Naive thymus-derived CD8-positive, alpha-beta T cell (primary cell): ENCODE results near the gene CPSF3. TPM values are rescaled to one million over a fixed set of nuclear protein-coding genes. Genes with fewer than 3 reads are reported as not detected.

Experiments used
- ATAC-seq, 2 donors: fragments of 150-1000 bp; cut with Tn5 transposase in 1 of 2; sonication (Bioruptor Pico), chemical (Tn5 transposase) in 1 of 2; 1 replicate in 1 of 2; 2 replicates in 1 of 2; pipeline ENCODE4 v1.10.0; 2021; ENCODE audit warnings: mild to moderate bottlenecking in 2 of 2, moderate library complexity in 2 of 2
- POLR2A ChIA-PET: fragments of 350-600 bp; sonication (Branson Sonifier 250); formaldehyde crosslinking; loops from one replicate; lab custom pipeline; 2021; ENCODE audit warnings: antibody characterized with exemption; lab: Charles Lee
- DNase-seq, 10 donors: peaks; one replicate each; pipeline versions ENCODE4 v3.0.0 to v3.0.0-alpha.2; 2020 to 2022
- H3K27ac Mint-ChIP-seq, 10 donors: one replicate each; pipeline ENCODE4 v1.8.0; 2020 to 2022; ENCODE audit warnings: mild to moderate bottlenecking in 10 of 10, mixed read lengths in 10 of 10, moderate library complexity in 4 of 10, inconsistent platforms in 1 of 10
- H3K27me3 Mint-ChIP-seq, 5 donors: one replicate each; pipeline ENCODE4 v1.8.0; 2021 to 2022; ENCODE audit warnings: mixed read lengths in 5 of 5
- H3K36me3 Mint-ChIP-seq, 3 donors: one replicate each; pipeline ENCODE4 v1.8.0; 2020 to 2022; ENCODE audit warnings: mixed read lengths in 3 of 3, mild to moderate bottlenecking in 2 of 3, inconsistent platforms in 1 of 3
- H3K4me1 Mint-ChIP-seq, 4 donors: one replicate each; pipeline ENCODE4 v1.8.0; 2021 to 2022; ENCODE audit warnings: mixed read lengths in 4 of 4
- H3K4me3 Mint-ChIP-seq, 10 donors: one replicate each; pipeline ENCODE4 v1.8.0; 2020 to 2022; ENCODE audit warnings: mild to moderate bottlenecking in 10 of 10, mixed read lengths in 10 of 10, moderate library complexity in 6 of 10, inconsistent platforms in 1 of 10
- H3K9me3 Mint-ChIP-seq, 9 donors: one replicate each; pipeline ENCODE4 v1.8.0; 2020 to 2022; ENCODE audit warnings: mixed read lengths in 9 of 9, mild to moderate bottlenecking in 3 of 9, inconsistent platforms in 1 of 9, moderate library complexity in 1 of 9
- polyA plus RNA-seq, 3 donors: library from polyadenylated mRNA; unstranded; fragments of 300-500 nt; fragmentation: Illumina TruSeq; gene quantifications; one replicate each; pipeline ENCODE4 v1.2.3, GENCODE V29; 2021
- total RNA-seq, 8 experiments: library from RNA in 2 of 8; stranded (reverse) in 2 of 8; gene quantifications; one replicate each; pipeline ENCODE4 v1.2.3 and lab custom pipeline; 2021 to 2026

The CPSF3 gene
- total and polyA plus RNA-seq, 5 experiments from 2014 or later = 21.3 to 32.3 (median 28.7) TPM

DNA sequence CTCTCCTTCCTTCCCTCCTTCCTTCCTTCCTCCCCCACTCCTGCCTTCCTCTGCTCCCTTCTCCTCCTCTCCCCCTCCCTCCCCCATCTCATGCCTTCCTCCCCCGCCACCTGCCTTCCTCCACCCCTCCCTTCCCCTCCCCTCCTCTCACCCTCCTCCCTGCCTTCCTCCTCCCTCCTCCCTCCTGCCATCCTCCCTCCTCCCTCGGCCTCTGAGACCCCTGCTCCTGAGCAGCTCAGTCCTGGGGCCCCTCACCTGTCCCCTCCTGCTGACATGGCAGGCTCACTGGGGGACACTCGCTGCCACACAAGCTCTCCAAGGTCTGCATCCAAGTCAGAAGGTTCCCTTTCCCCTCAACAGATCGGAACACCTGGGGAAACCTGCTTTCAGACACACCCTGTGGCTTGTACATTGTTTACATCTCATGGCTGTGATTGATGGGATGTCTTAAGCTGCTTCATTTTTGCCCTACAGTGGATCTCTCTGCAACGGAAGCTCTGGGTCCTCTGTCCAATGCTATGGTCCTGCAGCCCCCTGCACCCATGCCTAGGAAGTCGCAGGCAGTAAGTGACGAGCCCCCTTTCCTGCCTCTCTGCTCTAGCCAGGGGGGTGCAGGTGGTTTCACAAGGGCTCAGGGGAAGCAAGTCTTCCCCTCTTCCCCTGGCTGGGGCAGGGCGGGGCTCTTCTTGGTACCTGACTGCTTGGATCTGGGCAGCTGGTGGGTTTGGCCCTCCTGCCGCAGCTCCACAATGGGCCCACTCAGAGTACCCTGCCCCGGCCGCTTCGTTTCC is 23.0 kb upstream of the CPSF3 start:
- Mint-ChIP-seq H3K27me3 (peaks cover 0 to 7% (median 0%) of the 10 kb centered on the region in 5 donors), H3K36me3 (peaks cover 0 to 3% (median 0%) of the 10 kb centered on the region in 3 donors), H3K4me1 (peaks cover 0 to 4% (median under 1%) of the 10 kb centered on the region in 4 donors), H3K9me3 (no peaks in the 10 kb centered on the region), H3K27ac (peak overlapping the region in 1 of 10 donors; percentile 1), H3K4me3 (no peak overlapping the region)
- DNase-seq = no peak
- POLR2A ChIA-PET = no interaction called here
- no peak for ATAC-seq

GRCh38 chr2:9401059-9401547 is 22.4 kb upstream of the CPSF3 start:
- Mint-ChIP-seq H3K4me3 (no peak overlapping the region), H3K27ac (no peak overlapping the region), H3K4me1 (peaks cover 0 to 4% (median under 1%) of the 10 kb centered on the region in 4 donors), H3K9me3 (no peaks in the 10 kb centered on the region), H3K27me3 (peaks cover 0 to 7% (median 0%) of the 10 kb centered on the region in 5 donors), H3K36me3 (peaks cover 0 to 3% (median 0%) of the 10 kb centered on the region in 3 donors)
- POLR2A ChIA-PET = no interaction called here
- no peak for ATAC-seq
- no peak for DNase-seq

DNA sequence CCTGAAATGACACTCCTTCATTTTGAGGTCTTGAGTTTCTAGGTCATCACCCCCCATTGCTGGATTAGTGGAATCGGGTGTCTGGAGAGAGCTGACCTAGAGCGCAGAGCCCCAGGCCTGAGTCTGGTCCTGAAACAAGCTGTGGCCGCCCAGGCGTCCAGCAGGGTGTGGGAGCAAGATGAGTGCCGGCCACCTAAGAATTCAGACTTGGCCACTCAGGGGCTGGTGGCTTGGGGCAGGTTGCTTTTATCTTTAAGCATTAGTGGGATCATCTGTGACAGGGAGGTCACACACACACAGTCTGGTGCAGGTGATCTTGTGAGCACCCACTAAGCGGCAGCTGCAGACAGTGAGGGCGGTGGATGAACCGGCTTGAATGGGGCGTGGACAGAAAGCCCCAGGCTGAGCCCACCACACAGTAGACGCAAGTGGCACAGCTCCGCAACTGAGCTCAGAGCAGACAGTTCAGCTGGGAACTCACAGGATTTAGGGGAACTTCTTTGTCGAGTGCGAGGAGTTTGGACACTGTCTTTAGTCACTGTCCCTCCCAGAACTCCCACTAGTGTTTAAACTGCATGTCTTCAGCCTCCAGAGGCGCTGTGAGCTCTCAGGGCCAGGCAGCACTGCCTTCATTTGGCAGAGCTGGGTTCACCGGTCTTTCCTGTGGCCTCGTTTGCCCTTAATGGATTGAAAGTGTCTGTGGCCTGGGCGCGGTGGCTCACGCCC is 21.6 kb upstream of the CPSF3 start:
- peaks cover 0 to 4% (median under 1%) of the 10 kb centered on the region in 4 donors for H3K4me1 Mint-ChIP-seq
- ATAC-seq (no peak), DNase-seq (no peak)
- no peak overlapping the region for H3K27ac Mint-ChIP-seq
- POLR2A ChIA-PET = no interaction called here
- H3K4me3 Mint-ChIP-seq = no peak overlapping the region
- H3K36me3 Mint-ChIP-seq = peaks cover 0 to 6% (median 0%) of the 10 kb centered on the region in 3 donors
- peaks cover 0 to 7% (median 0%) of the 10 kb centered on the region in 5 donors for H3K27me3 Mint-ChIP-seq
- H3K9me3 Mint-ChIP-seq = no peaks in the 10 kb centered on the region

DNA sequence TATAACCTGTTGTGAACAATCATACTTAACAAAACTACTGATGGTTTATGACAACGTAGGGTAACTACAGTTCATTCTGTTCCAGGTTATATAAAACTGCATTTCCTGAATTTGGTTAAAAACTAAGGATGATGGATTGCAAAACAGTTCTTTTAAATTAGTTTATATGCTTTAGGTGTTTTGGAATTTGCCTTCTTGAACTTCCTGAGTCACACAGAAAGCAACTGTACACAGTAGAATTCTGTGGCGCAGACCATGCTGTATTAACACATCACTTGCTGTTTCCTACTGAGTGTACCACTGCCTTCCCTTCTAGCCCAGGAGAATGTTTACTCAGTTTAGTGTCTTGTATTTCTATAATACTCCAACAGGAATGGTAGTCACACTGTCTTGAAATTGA is 19.5 kb upstream of the CPSF3 start:
- peaks cover 0 to 23% (median 0%) of the 10 kb centered on the region in 3 donors for H3K36me3 Mint-ChIP-seq
- DNase-seq (no peak), ATAC-seq (no peak)
- H3K27me3 Mint-ChIP-seq = peaks cover 0 to 5% (median 0%) of the 10 kb centered on the region in 5 donors
- H3K4me3 Mint-ChIP-seq = no peak overlapping the region
- H3K27ac Mint-ChIP-seq = peak overlapping the region in 1 of 10 donors; percentile 2
- POLR2A ChIA-PET = no interaction called here
- H3K9me3 Mint-ChIP-seq = no peaks in the 10 kb centered on the region
- H3K4me1 Mint-ChIP-seq = peaks cover 0 to 4% (median under 1%) of the 10 kb centered on the region in 4 donors

GRCh38 chr2:9404451-9404850 is 19.0 kb upstream of the CPSF3 start:
- H3K27ac Mint-ChIP-seq = peak overlapping the region in 1 of 10 donors; percentile 7
- no peak overlapping the region for H3K4me3 Mint-ChIP-seq
- H3K36me3 Mint-ChIP-seq = peaks cover 0 to 28% (median 0%) of the 10 kb centered on the region in 3 donors
- peaks cover 0 to 4% (median under 1%) of the 10 kb centered on the region in 4 donors for H3K4me1 Mint-ChIP-seq
- H3K9me3 Mint-ChIP-seq = no peaks in the 10 kb centered on the region
- H3K27me3 Mint-ChIP-seq = no peaks in the 10 kb centered on the region
- DNase-seq (no peak), ATAC-seq (no peak)
- POLR2A ChIA-PET = no interaction called here

GRCh38 chr2:9405636-9406035 is 17.8 kb upstream of the CPSF3 start:
- Mint-ChIP-seq H3K4me1 (peaks cover 0 to 6% (median under 1%) of the 10 kb centered on the region in 4 donors), H3K4me3 (no peak overlapping the region), H3K27me3 (no peaks in the 10 kb centered on the region), H3K36me3 (peaks cover 0 to 37% (median 0%) of the 10 kb centered on the region in 3 donors), H3K27ac (peak overlapping the region in 1 of 10 donors; percentile 40), H3K9me3 (no peaks in the 10 kb centered on the region)
- POLR2A ChIA-PET = no interaction called here
- no peak for ATAC-seq
- no peak for DNase-seq

DNA sequence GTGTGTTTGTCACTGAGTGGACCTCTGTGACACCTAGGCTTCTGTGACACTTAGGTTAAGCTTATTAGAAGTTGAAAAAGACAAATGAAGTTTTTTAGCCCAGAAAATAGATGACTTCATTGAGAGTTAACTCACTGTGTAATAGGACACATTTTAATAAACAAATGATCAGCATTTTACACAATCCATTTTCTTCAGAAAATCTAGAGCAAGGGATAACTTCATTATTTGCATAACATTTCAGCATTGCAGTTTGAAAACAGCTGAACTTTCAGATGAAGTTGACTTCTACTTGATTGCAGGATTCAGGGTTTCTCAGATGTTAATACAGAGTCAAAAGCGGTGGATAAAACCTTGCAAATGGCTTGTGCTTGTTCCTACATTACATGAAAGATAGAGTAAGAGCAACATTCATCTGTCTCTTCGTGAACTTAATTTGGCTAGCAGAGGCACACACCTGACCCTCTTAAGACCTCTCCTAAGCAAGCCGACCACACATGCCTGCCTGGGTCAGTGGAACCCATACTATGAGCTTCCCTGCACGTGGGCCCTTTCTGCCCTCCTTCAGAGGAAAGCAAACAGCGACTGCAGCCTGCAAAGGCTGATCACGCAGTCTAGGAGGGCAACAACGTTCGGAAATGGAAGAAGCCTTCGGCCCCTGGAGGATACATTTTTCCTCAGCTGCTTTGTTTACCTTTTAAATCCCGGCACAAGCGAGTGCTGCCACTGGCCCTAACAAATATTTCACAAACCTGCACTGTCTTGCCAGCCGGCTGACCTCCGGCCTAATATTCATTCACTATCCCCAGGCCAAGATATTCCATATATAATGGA is 16.7 kb upstream of the CPSF3 start:
- POLR2A ChIA-PET = no interaction called here
- DNase-seq (no peak), ATAC-seq (no peak)
- no peak overlapping the region for H3K4me3 Mint-ChIP-seq
- no peaks in the 10 kb centered on the region for H3K27me3 Mint-ChIP-seq
- H3K9me3 Mint-ChIP-seq = no peaks in the 10 kb centered on the region
- H3K27ac Mint-ChIP-seq = peak overlapping the region in 5 of 10 donors; percentile 3 to 62 (median 55)
- H3K4me1 Mint-ChIP-seq = peaks cover 0 to 5% (median 0%) of the 10 kb centered on the region in 4 donors
- peaks cover 0 to 48% (median 2%) of the 10 kb centered on the region in 3 donors for H3K36me3 Mint-ChIP-seq

- POLR2A ChIA-PET = no interaction called here
- Mint-ChIP-seq H3K27ac (peak overlapping the region in 4 of 10 donors; percentile 3 to 59 (median 41)), H3K9me3 (no peaks in the 10 kb centered on the region), H3K36me3 (peaks cover 0 to 54% (median 7%) of the 10 kb centered on the region in 3 donors), H3K27me3 (no peaks in the 10 kb centered on the region), H3K4me1 (peaks cover 0 to 5% (median 0%) of the 10 kb centered on the region in 4 donors), H3K4me3 (no peak overlapping the region)
- ATAC-seq (no peak), DNase-seq (no peak)
Observed at GRCh38 chr2:9407363-9407811, 16.1 kb upstream of the CPSF3 start.

DNA sequence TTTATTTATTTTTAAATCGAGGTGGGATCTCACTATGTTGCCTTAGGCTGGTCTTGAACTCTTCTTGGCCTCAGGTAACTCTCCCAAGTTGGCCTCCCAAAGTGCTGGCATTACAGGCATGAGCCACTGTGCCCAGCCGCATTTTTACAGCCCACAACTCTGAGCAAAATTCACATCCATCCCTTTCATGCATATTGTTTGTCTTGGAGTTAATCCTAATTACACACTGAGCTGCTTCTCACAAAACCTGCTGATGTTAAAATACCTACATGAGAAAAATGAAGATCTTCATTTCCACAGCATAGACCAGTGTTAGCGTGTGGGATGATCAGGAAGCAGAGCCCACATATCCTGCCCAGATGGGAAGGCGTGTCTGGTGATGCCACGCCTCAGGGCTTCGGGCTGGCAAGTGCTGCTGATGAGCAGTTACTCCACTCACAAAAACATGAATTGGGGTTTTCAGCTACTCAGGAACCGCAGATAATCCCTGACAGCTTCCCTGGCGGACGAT is 14.8 kb upstream of the CPSF3 start:
- peaks cover 0 to 56% (median 7%) of the 10 kb centered on the region in 3 donors for H3K36me3 Mint-ChIP-seq
- no peak for ATAC-seq
- POLR2A ChIA-PET = no interaction called here
- H3K4me1 Mint-ChIP-seq = peaks cover 0 to 5% (median under 1%) of the 10 kb centered on the region in 4 donors
- H3K27ac Mint-ChIP-seq = peak overlapping the region in 2 of 10 donors; percentile 15 to 58
- no peak for DNase-seq
- H3K4me3 Mint-ChIP-seq = no peak overlapping the region
- no peaks in the 10 kb centered on the region for H3K9me3 Mint-ChIP-seq
- H3K27me3 Mint-ChIP-seq = no peaks in the 10 kb centered on the region

DNA sequence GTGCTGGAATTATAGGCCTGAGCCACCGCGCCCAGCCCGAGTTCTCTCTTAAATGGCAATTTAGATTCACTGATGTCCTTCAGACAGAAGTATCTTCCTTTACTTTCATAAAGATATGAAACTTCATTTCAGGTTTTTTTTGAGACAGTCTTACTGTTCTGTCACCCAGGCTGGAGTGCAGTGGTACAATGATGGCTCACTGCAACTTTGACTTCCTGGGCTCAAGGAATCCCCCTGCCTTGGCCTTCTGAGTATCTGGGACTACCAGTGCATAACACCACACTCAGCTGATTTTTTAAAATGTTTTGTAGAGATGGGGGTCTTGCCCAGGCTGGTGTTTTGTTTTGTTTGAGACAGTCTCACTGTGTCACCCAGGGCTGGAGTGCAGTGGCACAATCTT is 13.3 kb upstream of the CPSF3 start:
- Mint-ChIP-seq H3K9me3 (no peaks in the 10 kb centered on the region), H3K4me1 (peaks cover 2 to 10% (median 8%) of the 10 kb centered on the region in 4 donors), H3K27ac (peak overlapping the region in 1 of 10 donors; percentile 37), H3K27me3 (no peaks in the 10 kb centered on the region), H3K36me3 (peaks cover 0 to 61% (median 7%) of the 10 kb centered on the region in 3 donors), H3K4me3 (no peak overlapping the region)
- POLR2A ChIA-PET = no interaction called here
- no peak for ATAC-seq
- DNase-seq = no peak

GRCh38 chr2:9412781-9413180 is 10.7 kb upstream of the CPSF3 start:
- H3K27ac Mint-ChIP-seq = peak overlapping the region in 3 of 10 donors; percentile 31 to 54 (median 44)
- H3K4me1 Mint-ChIP-seq = peaks cover 8 to 27% (median 23%) of the 10 kb centered on the region in 4 donors
- H3K4me3 Mint-ChIP-seq = no peak overlapping the region
- H3K9me3 Mint-ChIP-seq = no peaks in the 10 kb centered on the region
- no peak for ATAC-seq
- DNase-seq = no peak
- no peaks in the 10 kb centered on the region for H3K27me3 Mint-ChIP-seq
- POLR2A ChIA-PET = no interaction called here
- peaks cover 0 to 63% (median 8%) of the 10 kb centered on the region in 3 donors for H3K36me3 Mint-ChIP-seq
